ENCODE data around the gene IFT43. TPM values are rescaled to one million over a fixed set of nuclear protein-coding genes. Genes with fewer than 3 reads are reported as not detected.

The IFT43 gene
- total RNA-seq, 1 donor = 4.8 TPM

DNA sequence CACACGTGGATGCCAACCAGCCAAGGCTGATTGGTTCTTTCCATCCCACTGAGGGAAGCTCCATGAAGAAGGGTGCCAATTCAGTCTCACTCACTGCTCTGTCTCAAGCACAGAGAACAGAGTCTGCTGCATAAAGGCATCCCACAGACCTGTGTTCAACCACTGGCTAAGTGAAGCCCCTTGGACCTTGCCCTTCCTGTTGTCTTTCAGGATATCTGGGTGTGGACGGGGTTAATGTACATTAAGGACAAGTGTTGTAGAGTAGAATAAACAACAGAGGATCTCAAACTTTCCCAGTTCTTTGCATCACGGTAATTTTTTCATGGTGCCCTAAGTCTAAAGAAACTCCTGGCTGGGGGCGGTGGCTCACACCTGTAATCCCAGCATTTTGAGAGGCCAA lies 133.0 kb downstream of the IFT43 start:
- Histone ChIP-seq H3K27me3 (ENCODE audit: insufficient read depth, low read length) (no peaks in the 10 kb centered on the region), H3K9me3 (ENCODE audit: low read depth, low read length) (no peaks in the 10 kb centered on the region), H3K4me1 (ENCODE audit: insufficient read depth, low read length) (no peaks in the 10 kb centered on the region), H3K4me3 (ENCODE audit: low read length) (no peak overlapping the region)

DNA sequence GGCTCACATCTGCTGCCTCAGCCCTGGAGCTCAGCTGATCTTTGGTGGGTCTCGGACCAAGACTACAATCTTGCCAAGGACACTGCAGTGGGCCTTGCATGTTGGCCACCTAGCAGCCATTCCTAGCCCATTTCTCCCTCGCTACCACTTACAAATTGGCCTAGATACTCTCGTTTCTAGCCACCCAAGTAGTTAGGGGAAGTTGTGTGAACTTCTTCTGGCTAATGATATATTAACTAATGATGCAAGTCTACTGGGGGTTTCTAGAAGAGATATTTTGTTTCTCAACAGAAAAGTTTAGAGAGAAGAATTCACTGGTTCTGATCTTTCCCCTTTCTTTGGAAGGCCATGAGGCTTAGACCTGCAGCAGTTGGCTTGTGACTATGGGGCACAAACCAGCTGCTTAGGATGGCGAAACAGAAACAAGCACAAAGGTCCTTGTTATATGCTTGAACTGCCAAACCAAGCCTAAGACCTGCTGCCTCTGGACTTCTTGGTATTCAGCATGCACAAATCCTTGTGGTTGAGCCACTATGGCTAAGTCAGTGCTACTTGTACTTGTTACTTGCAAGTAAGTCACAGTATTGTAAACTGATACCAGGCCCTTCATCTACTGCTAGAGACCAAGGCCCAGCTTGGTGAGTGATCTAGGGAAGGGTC lies 135.7 kb downstream of the IFT43 start:
- H3K4me3 ChIP-seq (ENCODE audit: low read length) = no peak overlapping the region
- H3K9me3 ChIP-seq (ENCODE audit: low read depth, low read length) = no peaks in the 10 kb centered on the region
- H3K4me1 ChIP-seq (ENCODE audit: insufficient read depth, low read length) = no peaks in the 10 kb centered on the region
- H3K27me3 ChIP-seq (ENCODE audit: insufficient read depth, low read length) = no peaks in the 10 kb centered on the region

- no peak overlapping the region for H3K4me3 ChIP-seq (ENCODE audit: low read length)
- H3K27me3 ChIP-seq (ENCODE audit: insufficient read depth, low read length) = no peaks in the 10 kb centered on the region
- H3K9me3 ChIP-seq (ENCODE audit: low read depth, low read length) = no peaks in the 10 kb centered on the region
- H3K4me1 ChIP-seq (ENCODE audit: insufficient read depth, low read length) = no peaks in the 10 kb centered on the region
These were observed 138.1 kb downstream of the IFT43 start for GRCh38 chr14:76123426-76124225.

DNA sequence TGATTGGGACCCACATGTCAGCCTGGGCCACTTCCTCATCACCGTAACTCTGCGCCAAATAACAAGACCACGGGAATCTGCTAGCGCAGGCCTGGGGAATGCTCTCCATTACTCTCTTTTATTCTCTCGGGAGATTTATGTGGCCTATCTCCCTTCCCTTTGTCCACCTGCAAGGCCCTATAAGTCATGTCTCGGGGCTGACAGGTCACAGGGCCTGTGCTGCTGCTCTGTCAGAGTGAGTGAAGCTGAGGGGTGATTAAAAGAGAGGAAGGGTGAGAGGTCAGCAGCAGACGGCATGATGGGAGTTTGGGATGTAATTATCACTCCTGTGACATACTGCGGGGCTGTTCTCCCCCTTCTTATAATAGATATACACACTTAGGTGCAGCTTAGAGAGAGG lies 139.9 kb downstream of the IFT43 start:
- H3K9me3 ChIP-seq (ENCODE audit: low read depth, low read length) = no peaks in the 10 kb centered on the region
- no peaks in the 10 kb centered on the region for H3K4me1 ChIP-seq (ENCODE audit: insufficient read depth, low read length)
- H3K27me3 ChIP-seq (ENCODE audit: insufficient read depth, low read length) = no peaks in the 10 kb centered on the region
- no peak overlapping the region for H3K4me3 ChIP-seq (ENCODE audit: low read length)

DNA sequence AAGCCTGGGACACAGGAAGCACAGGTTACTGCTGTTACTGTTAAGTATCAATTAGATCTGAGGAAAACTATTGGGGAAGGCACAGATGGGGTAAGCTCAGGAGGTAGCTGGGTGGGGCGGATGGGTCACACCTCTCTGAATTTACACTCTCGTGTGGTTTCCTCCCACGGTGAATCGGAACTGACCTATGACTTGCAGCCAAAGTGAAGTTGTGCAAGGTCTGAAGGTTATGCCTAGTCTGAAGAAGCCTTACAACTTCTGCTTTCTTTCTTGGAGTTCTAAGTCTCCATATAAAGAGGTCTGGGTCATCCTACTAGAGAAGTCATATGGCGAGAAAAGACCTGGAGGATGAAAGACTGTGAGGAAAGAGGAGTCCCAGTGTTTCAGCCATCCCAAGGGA lies 140.5 kb downstream of the IFT43 start:
- Histone ChIP-seq H3K9me3 (ENCODE audit: low read depth, low read length) (no peaks in the 10 kb centered on the region), H3K4me1 (ENCODE audit: insufficient read depth, low read length) (no peaks in the 10 kb centered on the region), H3K27me3 (ENCODE audit: insufficient read depth, low read length) (no peaks in the 10 kb centered on the region), H3K4me3 (ENCODE audit: low read length) (no peak overlapping the region)

DNA sequence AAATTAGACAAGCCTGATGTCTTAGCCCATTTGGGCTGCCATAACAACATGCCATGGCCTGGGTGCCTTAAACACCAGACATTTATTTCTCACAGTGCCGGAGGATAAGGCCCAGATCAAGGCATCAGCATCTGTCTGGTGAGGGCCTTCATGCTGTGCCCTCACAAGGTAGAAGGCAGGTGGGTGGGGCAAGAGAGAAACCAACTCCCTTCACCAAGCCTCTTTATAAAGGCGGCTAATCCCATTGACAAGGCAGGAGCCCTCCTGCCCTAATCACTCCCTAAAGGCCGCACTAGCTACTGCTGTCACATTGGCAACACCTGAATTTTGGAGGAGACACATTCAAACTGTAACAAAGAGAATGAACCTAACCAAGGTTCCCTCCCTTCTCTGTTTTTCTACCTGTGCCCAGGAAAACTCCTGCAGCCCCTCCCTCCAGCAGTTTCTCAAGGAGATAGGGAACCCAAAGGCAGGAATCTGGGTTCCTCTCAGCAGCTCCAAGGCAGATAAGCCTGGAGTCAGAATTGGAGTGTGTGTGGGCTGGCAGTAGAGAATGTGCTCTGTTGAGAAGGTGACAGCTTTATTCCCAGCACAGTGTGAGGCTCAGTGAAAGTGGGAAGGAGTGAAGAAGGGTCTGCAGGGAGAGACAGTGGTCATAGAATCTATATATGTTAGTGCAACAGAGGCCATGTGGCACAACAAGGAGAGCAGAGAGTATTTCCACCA lies 144.5 kb downstream of the IFT43 start:
- Histone ChIP-seq H3K4me1 (ENCODE audit: insufficient read depth, low read length) (no peaks in the 10 kb centered on the region), H3K4me3 (ENCODE audit: low read length) (no peak overlapping the region), H3K9me3 (ENCODE audit: low read depth, low read length) (no peaks in the 10 kb centered on the region), H3K27me3 (ENCODE audit: insufficient read depth, low read length) (peaks cover 6% of the 10 kb centered on the region)

DNA sequence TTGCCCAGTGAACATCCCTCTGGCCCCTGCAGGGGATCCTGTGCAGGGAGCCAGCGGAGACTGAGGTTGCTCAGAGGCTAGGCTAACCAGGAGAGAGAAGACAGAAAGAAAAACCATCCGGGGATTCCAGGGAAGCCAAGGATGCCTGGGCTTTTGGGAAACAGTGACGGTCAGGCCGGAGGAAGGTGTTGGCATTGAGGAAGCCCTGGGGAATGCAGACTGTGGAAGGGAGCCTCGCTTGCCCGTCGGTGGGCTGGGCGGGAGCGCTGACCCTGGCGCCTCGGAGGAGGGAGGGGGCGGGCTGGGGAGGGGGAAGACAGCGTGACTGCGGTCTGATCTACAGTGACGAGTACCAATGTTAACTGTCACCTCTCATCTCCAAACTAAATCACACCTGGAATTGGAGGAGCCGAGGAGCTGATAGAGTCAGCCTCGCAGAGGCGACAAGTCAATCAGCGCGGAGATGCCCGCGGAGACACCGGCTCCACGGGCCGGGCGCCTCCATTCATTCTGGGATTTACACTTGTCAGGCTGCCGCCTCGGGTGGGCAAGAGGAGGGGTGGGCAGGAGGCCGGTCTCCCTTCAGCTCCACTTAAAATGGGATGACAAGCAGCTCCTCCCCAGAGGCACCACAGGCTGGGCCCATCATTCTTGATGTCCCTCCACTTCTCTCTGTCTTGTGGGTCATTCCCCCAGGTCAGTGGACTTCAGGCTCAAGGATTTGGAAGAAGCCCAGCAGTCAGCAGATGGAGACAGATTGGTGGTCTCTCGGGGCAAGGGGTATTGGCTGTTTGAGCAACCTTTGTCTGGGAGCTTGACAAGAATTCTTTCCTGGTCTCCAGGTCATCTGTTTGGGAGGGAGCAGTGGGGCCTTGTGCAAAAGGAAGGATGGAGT lies 145.8 kb downstream of the IFT43 start:
- Histone ChIP-seq H3K9me3 (ENCODE audit: low read depth, low read length) (no peaks in the 10 kb centered on the region), H3K4me3 (ENCODE audit: low read length) (no peak overlapping the region)

DNA sequence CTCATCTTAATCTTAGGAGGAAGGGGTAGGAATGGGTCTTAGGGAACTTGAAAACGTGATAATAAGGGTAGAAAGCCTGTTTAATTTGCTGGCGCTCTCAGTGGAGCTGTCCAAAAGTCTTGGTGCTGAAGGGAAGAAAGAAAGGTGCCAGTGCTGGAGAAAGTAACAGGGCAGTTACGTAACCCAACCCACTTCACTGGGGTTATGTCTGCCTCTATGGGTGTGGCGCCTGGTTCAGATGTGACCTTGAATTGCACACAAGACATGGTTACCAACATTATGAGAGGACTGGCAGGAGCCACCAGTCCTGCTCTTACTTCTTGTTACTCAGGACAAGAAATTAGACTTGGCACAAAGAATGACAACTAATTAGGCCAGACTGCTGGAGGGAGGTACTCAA lies 147.5 kb downstream of the IFT43 start:
- Histone ChIP-seq H3K4me1 (ENCODE audit: insufficient read depth, low read length) (no peaks in the 10 kb centered on the region), H3K4me3 (ENCODE audit: low read length) (no peak overlapping the region), H3K9me3 (ENCODE audit: low read depth, low read length) (no peaks in the 10 kb centered on the region), H3K27me3 (ENCODE audit: insufficient read depth, low read length) (peaks cover 25% of the 10 kb centered on the region)

More for the DNA sequence above, 145.8 kb downstream of the IFT43 start:
- Histone ChIP-seq H3K27me3 (ENCODE audit: insufficient read depth, low read length) (peaks cover 7% of the 10 kb centered on the region), H3K4me1 (ENCODE audit: insufficient read depth, low read length) (no peaks in the 10 kb centered on the region)

Other genes starting within 250 kb of the IFT43 start
- 2.9 TPM for gene TGFB3, start 3.8 kb upstream of the IFT43 start, total RNA-seq
- 128 TPM for gene GPATCH2L, start 166.2 kb downstream of the IFT43 start, total RNA-seq